A549 treated with CORT108297 at 1 μM for 4 hours (cell line): Measurements from ENCODE around the gene FBXL5. TPM values are rescaled to one million over a fixed set of nuclear protein-coding genes. Genes with fewer than 3 reads are reported as not detected.

Source experiments
- total RNA-seq: library from RNA; stranded (reverse); fragments of 200-300 nt; extraction: Qiagen RNA extraction; gene quantifications from 5 replicates; pipeline ENCODE4 v1.2.3, GENCODE V29; 2022

The FBXL5 gene, protein sequence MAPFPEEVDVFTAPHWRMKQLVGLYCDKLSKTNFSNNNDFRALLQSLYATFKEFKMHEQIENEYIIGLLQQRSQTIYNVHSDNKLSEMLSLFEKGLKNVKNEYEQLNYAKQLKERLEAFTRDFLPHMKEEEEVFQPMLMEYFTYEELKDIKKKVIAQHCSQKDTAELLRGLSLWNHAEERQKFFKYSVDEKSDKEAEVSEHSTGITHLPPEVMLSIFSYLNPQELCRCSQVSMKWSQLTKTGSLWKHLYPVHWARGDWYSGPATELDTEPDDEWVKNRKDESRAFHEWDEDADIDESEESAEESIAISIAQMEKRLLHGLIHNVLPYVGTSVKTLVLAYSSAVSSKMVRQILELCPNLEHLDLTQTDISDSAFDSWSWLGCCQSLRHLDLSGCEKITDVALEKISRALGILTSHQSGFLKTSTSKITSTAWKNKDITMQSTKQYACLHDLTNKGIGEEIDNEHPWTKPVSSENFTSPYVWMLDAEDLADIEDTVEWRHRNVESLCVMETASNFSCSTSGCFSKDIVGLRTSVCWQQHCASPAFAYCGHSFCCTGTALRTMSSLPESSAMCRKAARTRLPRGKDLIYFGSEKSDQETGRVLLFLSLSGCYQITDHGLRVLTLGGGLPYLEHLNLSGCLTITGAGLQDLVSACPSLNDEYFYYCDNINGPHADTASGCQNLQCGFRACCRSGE
- total RNA-seq: 28.4 to 36.9 TPM (median 29.9 TPM) in 5 replicates

DNA sequence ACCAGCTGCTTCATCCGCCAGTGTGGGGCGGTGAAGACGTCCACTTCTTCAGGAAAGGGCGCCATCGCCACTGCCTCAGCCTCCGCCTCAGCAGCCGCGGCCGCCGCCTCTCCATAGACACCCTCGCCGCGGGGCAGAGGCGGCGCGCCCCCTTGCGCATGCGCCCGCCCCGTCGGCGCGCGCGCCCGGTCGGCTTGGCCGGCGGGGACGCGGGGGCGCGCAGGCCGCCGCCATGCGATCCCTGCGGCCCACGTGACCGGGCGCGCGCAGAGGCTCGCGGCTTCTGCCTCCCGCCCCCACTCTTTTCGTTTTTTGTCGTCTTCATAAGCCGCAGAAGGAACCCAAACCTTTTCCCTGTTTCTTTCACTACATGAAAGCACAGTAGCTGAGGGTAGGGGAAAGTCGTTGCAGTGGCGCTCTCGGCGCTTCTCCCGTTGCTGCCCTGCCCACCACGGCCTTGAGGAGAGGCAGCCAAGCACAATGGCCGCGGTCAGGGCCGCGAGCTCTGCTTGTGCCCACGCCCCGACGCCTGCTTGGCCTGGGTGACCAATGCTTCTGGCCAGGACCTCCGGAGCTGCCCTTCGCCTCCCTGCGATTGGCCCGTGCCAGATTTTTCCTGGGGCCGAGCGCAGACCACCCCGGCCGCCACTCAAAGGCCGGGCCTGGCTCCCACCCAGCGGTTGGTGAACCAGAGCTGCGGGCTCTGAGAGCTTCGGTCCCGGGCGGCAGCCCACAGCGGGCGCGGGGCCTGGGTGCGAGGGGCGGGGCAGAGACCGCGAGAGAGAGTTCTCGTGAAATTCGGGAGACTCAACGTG is at the start of gene FBXL5:
Gene FBXL5 (minus strand): TSS at position 135 of the 815 bp plus-strand sequence. CDS start 70 bp downstream, at position 65.

DNA sequence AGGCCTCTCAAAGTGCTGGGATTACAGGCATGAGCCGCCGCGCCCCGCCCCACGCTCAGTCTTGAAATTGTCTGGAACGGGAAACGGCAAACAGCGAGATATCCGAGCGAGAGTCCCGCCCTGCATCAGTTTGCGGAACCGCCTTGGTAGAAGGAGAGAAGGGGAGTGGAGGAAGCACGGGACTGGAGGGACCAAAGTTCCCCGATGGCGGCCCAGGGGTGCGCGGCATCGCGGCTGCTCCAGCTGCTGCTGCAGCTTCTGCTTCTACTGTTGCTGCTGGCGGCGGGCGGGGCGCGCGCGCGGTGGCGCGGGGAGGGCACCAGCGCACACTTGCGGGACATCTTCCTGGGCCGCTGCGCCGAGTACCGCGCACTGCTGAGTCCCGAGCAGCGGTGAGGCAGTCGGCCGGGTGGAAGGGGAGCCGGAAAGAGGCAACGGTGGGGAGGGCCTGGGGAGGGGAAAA is 47.8 kb upstream of the FBXL5 start, which contains the start of gene BST1:
Gene BST1 (plus strand): TSS at position 125 of the 463 bp plus-strand sequence. CDS start 80 bp downstream, at position 205.

DNA sequence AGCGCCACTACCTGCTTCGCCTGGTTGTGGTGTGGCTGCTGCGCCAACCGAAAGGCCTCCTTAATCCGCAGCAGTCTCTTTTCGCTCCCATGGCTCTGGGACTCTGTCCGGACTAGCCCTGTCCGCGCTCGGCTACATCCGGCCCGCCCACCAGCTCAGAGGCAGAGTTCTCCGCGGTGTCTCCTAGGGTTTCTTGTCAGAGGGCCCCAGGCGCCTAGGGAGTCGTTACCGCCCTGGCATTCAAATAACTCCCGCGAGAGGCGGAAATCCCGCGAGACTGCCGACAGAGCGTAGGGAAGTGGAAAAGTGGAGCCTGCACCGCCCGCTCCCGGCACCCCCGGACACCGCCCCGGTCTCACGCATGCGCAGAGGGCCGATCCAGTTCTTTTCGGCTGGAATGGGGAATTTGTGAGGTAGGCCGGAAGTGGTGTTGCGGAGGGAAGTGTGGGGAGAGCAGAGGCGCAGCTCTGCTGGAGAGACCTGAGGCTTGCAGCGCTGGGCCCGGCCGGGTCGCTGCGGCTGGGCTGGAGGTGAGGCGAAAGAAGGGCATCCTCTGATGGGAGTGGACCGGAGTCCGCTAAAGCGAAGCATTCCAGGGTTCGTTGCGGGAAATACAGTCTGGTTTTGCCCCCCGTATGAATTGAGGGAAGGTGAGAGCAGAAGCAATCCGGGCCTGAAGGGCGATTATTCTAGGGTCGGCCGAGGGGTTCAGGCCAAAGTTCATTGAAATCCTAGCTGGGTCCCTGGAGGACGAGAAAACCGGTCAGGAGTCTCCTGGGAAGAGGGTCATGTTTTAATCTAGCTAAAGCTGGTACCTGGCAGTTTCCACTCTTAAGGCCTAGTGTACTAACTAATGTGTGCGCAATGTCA is 26.4 kb upstream of the FBXL5 start, which contains the start of gene FAM200B:
Gene FAM200B (plus strand): TSS at position 456 of the 870 bp plus-strand sequence. CDS start 5,151 bp downstream, outside the sequence.

Other genes starting within 250 kb of the FBXL5 start
- gene C1QTNF7, start 227.3 kb downstream of the FBXL5 start, total RNA-seq: not detected in 5 replicates
- gene CC2D2A, start 185.5 kb downstream of the FBXL5 start, total RNA-seq: 11.6 to 14.9 TPM (median 12.9 TPM) in 5 replicates
- 29.0 to 38.8 TPM (median 32.7 TPM) in 5 replicates for gene FAM200B, start 26.5 kb upstream of the FBXL5 start, total RNA-seq
- gene BST1, start 47.7 kb upstream of the FBXL5 start, total RNA-seq: 16.2 to 21.2 TPM (median 18.4 TPM) in 5 replicates
- 8.6 to 13.7 TPM (median 10.1 TPM) in 5 replicates for gene CD38, start 123.0 kb upstream of the FBXL5 start, total RNA-seq